ENCODE results near the gene CARNS1. TPM values are rescaled to one million over a fixed set of nuclear protein-coding genes. Genes with fewer than 3 reads are reported as not detected.

The CARNS1 gene
- polyA plus RNA-seq, 1 of the 3 experiments (the other 2 are of a cell fraction), result 0.23 TPM

DNA sequence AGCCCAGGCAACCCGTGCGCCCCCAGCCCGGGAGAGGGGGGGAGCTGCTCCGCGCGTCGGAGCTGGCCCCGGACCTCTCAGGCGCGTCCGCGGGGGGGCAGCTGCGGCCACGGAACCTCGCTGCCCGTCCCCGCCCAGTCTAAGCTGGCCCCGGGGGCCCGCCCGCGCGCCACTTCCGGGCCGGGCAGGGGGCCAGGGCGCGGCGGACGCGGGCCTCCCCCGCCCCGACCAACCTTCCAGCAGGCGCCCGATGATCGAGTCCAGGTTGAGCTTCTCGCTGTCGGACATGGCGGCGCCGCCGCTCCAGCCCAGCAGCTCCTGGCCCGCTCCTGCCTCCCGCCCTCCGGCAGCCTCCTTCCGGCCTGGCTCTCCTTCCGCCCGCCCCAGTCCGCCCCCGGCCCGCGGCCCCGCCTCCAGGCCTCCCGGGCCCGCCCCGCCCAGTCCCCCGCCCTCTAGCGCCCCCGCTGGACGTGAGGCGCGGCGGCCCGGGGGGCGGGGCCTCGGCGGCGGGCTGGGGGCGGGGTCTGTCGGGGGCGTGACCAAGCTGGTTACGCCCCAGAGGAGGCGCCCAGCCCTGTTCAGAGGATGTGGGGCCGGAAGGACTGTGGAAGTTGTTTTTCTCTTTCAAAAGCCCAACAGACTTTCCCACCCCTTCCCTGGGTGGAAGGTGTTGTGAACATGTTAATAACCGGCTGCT is 13.8 kb upstream of the CARNS1 start, which contains the start of gene PPP1CA:
PPP1CA (minus strand) TSS at position 364 of the 697 bp plus-strand sequence; CDS start at position 288, 76 bp downstream.
- under 1% methylated on average over 23 of the region's 73 CpGs for WGBS (ENCODE audit: low lambda C conversion rate)
- POLR2A ChIA-PET, result interaction anchor here (0.7 to 2.2 kb wide), 11 partner anchors 10 to 182 kb away, joined by 3 to 32 read pairs (median 4); partner anchors contain the start of genes CDK2AP2, GSTP1, POLD4 and RAD9A
- peaks cover 9 to 17% of the 10 kb centered on the region in 2 experiments; a peak in 2 of 4 replicates for H3K4me1 ChIP-seq (ENCODE audit: control insufficient read depth in 1 of 2, insufficient read depth in 2 of 2, low read depth in 1 of 2, low read length in 1 of 2)

More for the DNA sequence above, 13.8 kb upstream of the CARNS1 start, which contains the start of gene PPP1CA:
- Histone ChIP-seq H2AFZ (ENCODE audit: low read depth) (peak within 1 kb of the TSS; percentile 83), H3K36me3 (replicated peaks in 1 of 2; ENCODE audit: control insufficient read depth in 1 of 2, insufficient read depth in 2 of 2, low read length in 1 of 2) (peaks cover 8 to 22% of the 10 kb centered on the region in 2 experiments), H3K4me3 (ENCODE audit: low read depth in 2 of 2, low read length in 1 of 2) (peak within 1 kb of the TSS; percentile 85 to 89), H3K9ac (peak within 1 kb of the TSS; percentile 95), H3K4me2 (peak within 1 kb of the TSS; percentile 98), H3F3A (replicated peaks; ENCODE audit: insufficient read depth) (peaks cover 5% of the 10 kb centered on the region), H3K79me2 (ENCODE audit: insufficient read depth) (peaks cover 25% of the 10 kb centered on the region), H3K9me2 (no peaks in the 10 kb centered on the region), H4K20me1 (ENCODE audit: insufficient read depth) (peaks cover 14% of the 10 kb centered on the region), H3K9me3 (no peaks in the 10 kb centered on the region), H3K27me3 (ENCODE audit: insufficient read depth) (no peaks in the 10 kb centered on the region), H3K27ac (ENCODE audit: low read depth in 2 of 2, low read length in 1 of 2) (peak within 1 kb of the TSS; percentile 81 to 91)
- no peak for TF ChIP-seq CHD2 (IDR thresholded peaks at IDR 0.05; ENCODE audit: low read length, partially characterized antibody)
- TF ChIP-seq ELF1 (IDR thresholded peaks at IDR 0.05), result peak; percentile 46; the same call in 1 of the 2 replicates
- peak; percentile 41; the same call in 1 of the 2 replicates for TF ChIP-seq MXI1 (IDR thresholded peaks at IDR 0.05; ENCODE audit: low read depth, low read length)
- TF ChIP-seq RCOR1 (IDR thresholded peaks at IDR 0.05; ENCODE audit: low read length), result no peak
- TF ChIP-seq POLR2AphosphoS5 (IDR thresholded peaks at IDR 0.05; ENCODE audit: low read depth, low read length), result peak; percentile 77
- no peak for TF ChIP-seq SIN3A (IDR thresholded peaks at IDR 0.05; ENCODE audit: borderline replicate concordance, low read depth, low read length)
- TF ChIP-seq MAX (IDR thresholded peaks at IDR 0.05; ENCODE audit: low read depth), result 0 out of 2 replicates have a peak, but pooled peaks have one; percentile 45
- TF ChIP-seq YY1 (IDR thresholded peaks at IDR 0.05; ENCODE audit: low read depth), result peak; percentile 45; the same call in 1 of the 2 replicates
- TF ChIP-seq, protein P1, sequence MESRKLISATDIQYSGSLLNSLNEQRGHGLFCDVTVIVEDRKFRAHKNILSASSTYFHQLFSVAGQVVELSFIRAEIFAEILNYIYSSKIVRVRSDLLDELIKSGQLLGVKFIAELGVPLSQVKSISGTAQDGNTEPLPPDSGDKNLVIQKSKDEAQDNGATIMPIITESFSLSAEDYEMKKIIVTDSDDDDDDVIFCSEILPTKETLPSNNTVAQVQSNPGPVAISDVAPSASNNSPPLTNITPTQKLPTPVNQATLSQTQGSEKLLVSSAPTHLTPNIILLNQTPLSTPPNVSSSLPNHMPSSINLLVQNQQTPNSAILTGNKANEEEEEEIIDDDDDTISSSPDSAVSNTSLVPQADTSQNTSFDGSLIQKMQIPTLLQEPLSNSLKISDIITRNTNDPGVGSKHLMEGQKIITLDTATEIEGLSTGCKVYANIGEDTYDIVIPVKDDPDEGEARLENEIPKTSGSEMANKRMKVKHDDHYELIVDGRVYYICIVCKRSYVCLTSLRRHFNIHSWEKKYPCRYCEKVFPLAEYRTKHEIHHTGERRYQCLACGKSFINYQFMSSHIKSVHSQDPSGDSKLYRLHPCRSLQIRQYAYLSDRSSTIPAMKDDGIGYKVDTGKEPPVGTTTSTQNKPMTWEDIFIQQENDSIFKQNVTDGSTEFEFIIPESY (IDR thresholded peaks at IDR 0.05; ENCODE audit: borderline replicate concordance, low read depth), result no peak
- TF ChIP-seq RAD21 (IDR thresholded peaks at IDR 0.05; ENCODE audit: low read length), result peak; percentile 22
- no peak for TF ChIP-seq NRF1 (IDR thresholded peaks at IDR 0.05; ENCODE audit: low read depth, low read length)
- TF ChIP-seq FOXJ3 (CRISPR knock-in tag; IDR thresholded peaks at IDR 0.05), result no peak
- TF ChIP-seq TAF1 (IDR thresholded peaks at IDR 0.05; ENCODE audit: borderline replicate concordance, low read depth, low read length), result 0 out of 2 replicates have a peak, but pooled peaks have one; percentile 10
- TF ChIP-seq TCF12 (IDR thresholded peaks at IDR 0.05), result no peak; the same call in 1 of the 2 replicates
- no peak for TF ChIP-seq RFX5 (IDR thresholded peaks at IDR 0.05; ENCODE audit: low read length)
- TF ChIP-seq FOSL2 (IDR thresholded peaks at IDR 0.05; ENCODE audit: borderline replicate concordance, low read depth), result no peak
- TF ChIP-seq GATA2 (CRISPR knock-in tag; IDR thresholded peaks at IDR 0.05), result no peak
- TF ChIP-seq, protein P2, sequence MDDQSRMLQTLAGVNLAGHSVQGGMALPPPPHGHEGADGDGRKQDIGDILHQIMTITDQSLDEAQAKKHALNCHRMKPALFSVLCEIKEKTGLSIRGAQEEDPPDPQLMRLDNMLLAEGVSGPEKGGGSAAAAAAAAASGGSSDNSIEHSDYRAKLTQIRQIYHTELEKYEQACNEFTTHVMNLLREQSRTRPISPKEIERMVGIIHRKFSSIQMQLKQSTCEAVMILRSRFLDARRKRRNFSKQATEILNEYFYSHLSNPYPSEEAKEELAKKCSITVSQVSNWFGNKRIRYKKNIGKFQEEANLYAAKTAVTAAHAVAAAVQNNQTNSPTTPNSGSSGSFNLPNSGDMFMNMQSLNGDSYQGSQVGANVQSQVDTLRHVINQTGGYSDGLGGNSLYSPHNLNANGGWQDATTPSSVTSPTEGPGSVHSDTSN (IDR thresholded peaks at IDR 0.05), result 0 out of 2 replicates have a peak, but pooled peaks have one; percentile 3
- 0 out of 2 replicates have a peak, but pooled peaks have one; percentile 6 for TF ChIP-seq FOXM1 (IDR thresholded peaks at IDR 0.05; ENCODE audit: low read depth)
- TF ChIP-seq, protein P3, sequence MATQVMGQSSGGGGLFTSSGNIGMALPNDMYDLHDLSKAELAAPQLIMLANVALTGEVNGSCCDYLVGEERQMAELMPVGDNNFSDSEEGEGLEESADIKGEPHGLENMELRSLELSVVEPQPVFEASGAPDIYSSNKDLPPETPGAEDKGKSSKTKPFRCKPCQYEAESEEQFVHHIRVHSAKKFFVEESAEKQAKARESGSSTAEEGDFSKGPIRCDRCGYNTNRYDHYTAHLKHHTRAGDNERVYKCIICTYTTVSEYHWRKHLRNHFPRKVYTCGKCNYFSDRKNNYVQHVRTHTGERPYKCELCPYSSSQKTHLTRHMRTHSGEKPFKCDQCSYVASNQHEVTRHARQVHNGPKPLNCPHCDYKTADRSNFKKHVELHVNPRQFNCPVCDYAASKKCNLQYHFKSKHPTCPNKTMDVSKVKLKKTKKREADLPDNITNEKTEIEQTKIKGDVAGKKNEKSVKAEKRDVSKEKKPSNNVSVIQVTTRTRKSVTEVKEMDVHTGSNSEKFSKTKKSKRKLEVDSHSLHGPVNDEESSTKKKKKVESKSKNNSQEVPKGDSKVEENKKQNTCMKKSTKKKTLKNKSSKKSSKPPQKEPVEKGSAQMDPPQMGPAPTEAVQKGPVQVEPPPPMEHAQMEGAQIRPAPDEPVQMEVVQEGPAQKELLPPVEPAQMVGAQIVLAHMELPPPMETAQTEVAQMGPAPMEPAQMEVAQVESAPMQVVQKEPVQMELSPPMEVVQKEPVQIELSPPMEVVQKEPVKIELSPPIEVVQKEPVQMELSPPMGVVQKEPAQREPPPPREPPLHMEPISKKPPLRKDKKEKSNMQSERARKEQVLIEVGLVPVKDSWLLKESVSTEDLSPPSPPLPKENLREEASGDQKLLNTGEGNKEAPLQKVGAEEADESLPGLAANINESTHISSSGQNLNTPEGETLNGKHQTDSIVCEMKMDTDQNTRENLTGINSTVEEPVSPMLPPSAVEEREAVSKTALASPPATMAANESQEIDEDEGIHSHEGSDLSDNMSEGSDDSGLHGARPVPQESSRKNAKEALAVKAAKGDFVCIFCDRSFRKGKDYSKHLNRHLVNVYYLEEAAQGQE (IDR thresholded peaks at IDR 0.05; ENCODE audit: low read depth, low read length), result no peak
- TF ChIP-seq EP300 (IDR thresholded peaks at IDR 0.05; ENCODE audit: borderline replicate concordance in 1 of 2, low read depth in 1 of 2, low read length in 1 of 2), result no peak
- TF ChIP-seq, protein P4, sequence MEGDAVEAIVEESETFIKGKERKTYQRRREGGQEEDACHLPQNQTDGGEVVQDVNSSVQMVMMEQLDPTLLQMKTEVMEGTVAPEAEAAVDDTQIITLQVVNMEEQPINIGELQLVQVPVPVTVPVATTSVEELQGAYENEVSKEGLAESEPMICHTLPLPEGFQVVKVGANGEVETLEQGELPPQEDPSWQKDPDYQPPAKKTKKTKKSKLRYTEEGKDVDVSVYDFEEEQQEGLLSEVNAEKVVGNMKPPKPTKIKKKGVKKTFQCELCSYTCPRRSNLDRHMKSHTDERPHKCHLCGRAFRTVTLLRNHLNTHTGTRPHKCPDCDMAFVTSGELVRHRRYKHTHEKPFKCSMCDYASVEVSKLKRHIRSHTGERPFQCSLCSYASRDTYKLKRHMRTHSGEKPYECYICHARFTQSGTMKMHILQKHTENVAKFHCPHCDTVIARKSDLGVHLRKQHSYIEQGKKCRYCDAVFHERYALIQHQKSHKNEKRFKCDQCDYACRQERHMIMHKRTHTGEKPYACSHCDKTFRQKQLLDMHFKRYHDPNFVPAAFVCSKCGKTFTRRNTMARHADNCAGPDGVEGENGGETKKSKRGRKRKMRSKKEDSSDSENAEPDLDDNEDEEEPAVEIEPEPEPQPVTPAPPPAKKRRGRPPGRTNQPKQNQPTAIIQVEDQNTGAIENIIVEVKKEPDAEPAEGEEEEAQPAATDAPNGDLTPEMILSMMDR (IDR thresholded peaks at IDR 0.05), result peak; percentile 27; the same call in 1 of the 2 replicates
- TF ChIP-seq TEAD4 (IDR thresholded peaks at IDR 0.05; ENCODE audit: borderline replicate concordance, insufficient read depth), result no peak
- peak; percentile 61; the same call in 1 of the 2 replicates for TF ChIP-seq GABPA (IDR thresholded peaks at IDR 0.05; ENCODE audit: low read depth)
- CTCF ChIA-PET, result interaction anchor here (0.6 to 4.1 kb wide), 23 partner anchors 10 to 171 kb away, joined by 3 to 32 read pairs (median 5); partner anchors contain the start of genes PITPNM1, RAD9A, RPS6KB2 and TMEM134
- DNase-seq, result peak; percentile 100
